Suprapubic skin (tissue), 3 donors: Measurements from ENCODE around the gene DDX21.

Experiments
- CTCF ChIP-seq, 2 donors: fragments of 200-600 bp in 1 of 2; fragments of 450-650 bp in 1 of 2; sonication (generic) in 1 of 2; IDR thresholded peaks; one replicate each; pipeline ENCODE4 v1.5.1; 2016 to 2019; ENCODE audit warnings: antibody characterized with exemption in 2 of 2, mild to moderate bottlenecking in 1 of 2, moderate library complexity in 1 of 2
- EP300 ChIP-seq: sonication (generic); formaldehyde crosslinking; IDR thresholded peaks from one replicate; pipeline ENCODE4 v1.6.1; 2017; ENCODE audit warnings: antibody characterized with exemption

DNA sequence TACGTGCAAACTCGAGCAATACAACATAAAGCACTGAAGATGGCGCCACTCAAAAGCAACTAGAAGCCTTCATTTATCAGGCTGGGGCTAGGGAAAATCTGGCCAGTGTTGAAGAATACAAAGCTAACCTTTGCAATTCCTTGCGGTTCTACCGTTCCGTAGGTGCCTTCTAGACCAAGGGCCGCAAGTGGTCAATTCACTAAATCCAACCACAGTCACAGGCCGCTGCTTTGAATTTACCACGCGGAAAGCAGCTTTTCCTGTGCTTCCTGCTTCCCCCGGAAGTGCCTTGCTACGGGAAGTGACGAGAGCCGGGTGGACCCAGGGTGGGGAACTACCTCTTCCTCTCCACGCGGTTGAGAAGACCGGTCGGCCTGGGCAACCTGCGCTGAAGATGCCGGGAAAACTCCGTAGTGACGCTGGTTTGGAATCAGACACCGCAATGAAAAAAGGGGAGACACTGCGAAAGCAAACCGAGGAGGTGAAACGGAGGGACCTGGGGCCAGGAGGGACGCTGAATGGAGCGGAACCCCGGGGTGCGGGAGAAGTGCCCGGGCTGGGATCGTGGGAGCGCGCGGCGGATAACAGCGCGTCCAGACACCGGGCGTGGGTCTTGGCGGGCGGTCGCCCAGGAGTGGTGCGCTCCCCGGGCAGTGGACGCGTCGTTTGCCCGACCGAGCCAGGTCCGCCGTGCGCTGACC is at the start of gene DDX21:
- no peak for TF ChIP-seq EP300
- peak in 1 of 2 donors; percentile 63 for TF ChIP-seq CTCF (IDR thresholded peaks at IDR 0.05)
